Fibroblast of the aortic adventitia (primary cell): ENCODE data around the gene ALAS1. TPM values are rescaled to one million over a fixed set of nuclear protein-coding genes. Genes with fewer than 3 reads are reported as not detected.
"Not testable (repeated sequence)": the region's sequence is repeated elsewhere in the genome, so short reads cannot be mapped to it uniquely, and the experiment has no call there.

ENCODE experiments used
- DNase-seq: peaks from one replicate; pipeline ENCODE4 v3.0.0-alpha.2; 2010; ENCODE audit warnings: low read depth
- H3K4me3 ChIP-seq: 2 replicates; pipeline ENCODE4 v1.5.1; 2011; ENCODE audit warnings: low read depth, mild to moderate bottlenecking, control low read depth, low read length, moderate library complexity
- total RNA-seq: library from RNA; depleted of rRNA; stranded (reverse); fragments of >200 nt; gene quantifications from 2 replicates; pipeline ENCODE4 v1.2.3, GENCODE V29; 2012; ENCODE audit warnings: low replicate concordance
- TF ChIP-seq, protein P1 (sequence below): IDR thresholded peaks from 2 replicates; pipeline ENCODE4 v1.5.1; 2011; ENCODE audit warnings: mild to moderate bottlenecking, low read length, control low read depth, inconsistent platforms; ENCODE audit not compliant: insufficient read depth

Gene ALAS1
- total RNA-seq, 1 donor, result 40.8 TPM

DNA sequence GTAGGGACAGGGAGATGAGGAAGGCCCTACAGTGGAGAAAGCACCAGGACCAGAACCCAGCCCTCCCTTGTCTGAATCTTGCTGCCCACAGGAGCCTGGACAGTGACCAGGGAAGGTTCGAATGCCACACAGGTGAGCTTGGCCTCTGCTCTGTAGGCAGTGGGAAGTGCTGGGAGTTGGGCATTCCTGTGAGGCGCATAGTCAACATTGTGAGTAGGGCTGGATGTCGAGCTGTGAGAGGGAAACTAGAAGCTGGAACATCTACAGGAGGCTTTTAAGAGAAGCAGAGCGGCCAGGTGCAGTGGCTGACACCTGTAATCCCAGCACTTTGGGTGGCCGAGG lies 20.3 kb upstream of the ALAS1 start:
- DNase-seq, result no peak
- TF ChIP-seq, protein P1, sequence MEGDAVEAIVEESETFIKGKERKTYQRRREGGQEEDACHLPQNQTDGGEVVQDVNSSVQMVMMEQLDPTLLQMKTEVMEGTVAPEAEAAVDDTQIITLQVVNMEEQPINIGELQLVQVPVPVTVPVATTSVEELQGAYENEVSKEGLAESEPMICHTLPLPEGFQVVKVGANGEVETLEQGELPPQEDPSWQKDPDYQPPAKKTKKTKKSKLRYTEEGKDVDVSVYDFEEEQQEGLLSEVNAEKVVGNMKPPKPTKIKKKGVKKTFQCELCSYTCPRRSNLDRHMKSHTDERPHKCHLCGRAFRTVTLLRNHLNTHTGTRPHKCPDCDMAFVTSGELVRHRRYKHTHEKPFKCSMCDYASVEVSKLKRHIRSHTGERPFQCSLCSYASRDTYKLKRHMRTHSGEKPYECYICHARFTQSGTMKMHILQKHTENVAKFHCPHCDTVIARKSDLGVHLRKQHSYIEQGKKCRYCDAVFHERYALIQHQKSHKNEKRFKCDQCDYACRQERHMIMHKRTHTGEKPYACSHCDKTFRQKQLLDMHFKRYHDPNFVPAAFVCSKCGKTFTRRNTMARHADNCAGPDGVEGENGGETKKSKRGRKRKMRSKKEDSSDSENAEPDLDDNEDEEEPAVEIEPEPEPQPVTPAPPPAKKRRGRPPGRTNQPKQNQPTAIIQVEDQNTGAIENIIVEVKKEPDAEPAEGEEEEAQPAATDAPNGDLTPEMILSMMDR, result no peak
- no peak overlapping the region for H3K4me3 ChIP-seq

DNA sequence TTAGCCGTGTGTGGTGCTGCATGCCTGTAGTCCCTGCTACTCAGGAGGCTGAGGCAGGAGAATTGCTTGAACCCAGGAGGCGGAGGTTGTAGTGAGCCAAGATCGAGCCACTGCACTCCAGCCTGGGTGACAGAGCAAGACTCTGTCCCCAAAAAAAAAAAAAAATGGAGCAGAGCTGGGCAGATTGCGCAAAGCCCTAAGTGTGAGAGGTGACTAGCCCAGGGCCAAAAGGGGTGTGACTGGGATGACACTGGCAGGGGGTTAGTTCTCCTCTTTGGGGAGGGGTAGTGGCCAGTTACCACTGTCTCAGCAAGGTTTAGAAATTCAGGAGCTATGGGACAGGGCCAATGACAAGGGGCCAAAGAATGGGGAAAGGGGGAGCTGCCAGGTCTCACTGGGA lies 19.8 kb upstream of the ALAS1 start:
- DNase-seq, H3K4me3 ChIP-seq: not testable (repeated sequence)

GRCh38 chr3:52178537-52178936 lies 19.4 kb upstream of the ALAS1 start:
- no peak for DNase-seq
- TF ChIP-seq, protein P1, result no peak
- no peak overlapping the region for H3K4me3 ChIP-seq

DNA sequence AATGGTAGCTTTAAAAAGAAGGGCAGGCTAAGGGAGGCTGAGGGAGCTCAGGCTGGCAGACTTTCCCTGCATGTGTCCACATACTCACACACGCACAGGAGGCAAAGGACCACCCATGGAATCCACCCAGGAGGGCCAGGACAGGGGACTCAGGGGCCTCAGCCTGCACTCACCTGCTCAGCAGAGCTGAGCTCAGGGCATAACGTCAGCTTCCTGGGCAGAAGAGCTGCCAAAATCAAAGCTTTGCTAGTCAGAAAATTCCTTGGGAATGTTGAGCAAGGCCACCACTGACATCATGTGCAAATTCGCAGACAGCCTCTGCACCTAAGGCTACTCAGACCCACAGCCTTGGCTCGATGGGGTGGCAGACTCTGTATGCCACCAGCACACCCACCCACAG lies 16.4 kb upstream of the ALAS1 start:
- DNase-seq, result peak; percentile 72
- TF ChIP-seq, protein P1, result no peak
- H3K4me3 ChIP-seq, result no peak overlapping the region

DNA sequence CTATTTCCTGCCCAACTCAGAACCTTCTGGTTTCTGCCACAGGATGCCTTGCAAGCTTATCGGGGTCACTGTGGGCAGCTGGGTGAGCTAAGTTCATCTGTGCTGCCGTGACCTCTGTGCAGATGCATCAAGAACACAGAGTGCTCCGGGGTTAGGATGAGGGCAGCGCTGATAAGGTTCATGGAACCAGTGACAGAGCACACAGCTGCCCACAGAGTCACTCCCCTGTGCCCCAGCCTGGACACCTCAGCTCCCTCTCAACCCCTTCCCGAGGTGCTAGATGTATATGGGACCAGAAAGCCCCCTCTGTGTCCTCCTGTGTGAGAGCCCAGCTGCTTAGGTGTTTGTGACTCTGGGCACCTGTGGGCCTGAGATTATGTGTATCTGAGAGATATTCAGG lies 15.8 kb upstream of the ALAS1 start:
- no peak overlapping the region for H3K4me3 ChIP-seq
- no peak for DNase-seq
- TF ChIP-seq, protein P1, result no peak

- no peak for DNase-seq
- H3K4me3 ChIP-seq, result no peak overlapping the region
- TF ChIP-seq, protein P1, result no peak
Observed at GRCh38 chr3:52182691-52183090, 15.3 kb upstream of the ALAS1 start.

GRCh38 chr3:52183786-52184445 lies 14.0 kb upstream of the ALAS1 start:
- DNase-seq, result no peak
- no peak overlapping the region for H3K4me3 ChIP-seq
- TF ChIP-seq, protein P1, result no peak
